SK-N-SH treated with all-trans-retinoic acid at 6 μM for 48 hours (cell line): Measurements from ENCODE around the gene PSAPL1.

Source experiments
- ATAC-seq: fragments of 200-7000 bp; cut with Tn5 transposase; 3 replicates; pipeline ENCODE4 v1.9.1; 2020; ENCODE audit warnings: mild to moderate bottlenecking, moderate library complexity
- ARNTL ChIP-seq: fragments of 450-650 bp; formaldehyde crosslinking; IDR thresholded peaks from 2 replicates; pipeline ENCODE4 v1.5.0; 2020; ENCODE audit warnings: low read depth, mild to moderate bottlenecking, moderate library complexity, borderline replicate concordance
- ESRRG ChIP-seq: fragments of 250-450 bp; sonication (Bioruptor Pico); IDR thresholded peaks from 2 replicates; pipeline ENCODE4 v1.6.1; 2021; ENCODE audit warnings: mild to moderate bottlenecking
- GLIS3 ChIP-seq: fragments of 250-450 bp; sonication (Bioruptor Pico); IDR thresholded peaks from 2 replicates; pipeline ENCODE4 v1.5.0; 2020; ENCODE audit warnings: mild to moderate bottlenecking, moderate library complexity
- ISL1 ChIP-seq: fragments of 250-450 bp; sonication (Bioruptor Pico); IDR thresholded peaks from 2 replicates; pipeline ENCODE4 v2.1.2; 2022; ENCODE audit warnings: mild to moderate bottlenecking, moderate library complexity
- OSR1 ChIP-seq: fragments of 250-450 bp; sonication (Bioruptor Pico); IDR thresholded peaks from 2 replicates; pipeline ENCODE4 v1.8.0; 2022; ENCODE audit warnings: moderate library complexity, mild to moderate bottlenecking, inconsistent platforms
- PPARA ChIP-seq: fragments of 250-450 bp; sonication (Bioruptor Pico); IDR thresholded peaks from 2 replicates; pipeline ENCODE4 v1.5.0; 2020; ENCODE audit warnings: mild to moderate bottlenecking, borderline replicate concordance
- RARB ChIP-seq: fragments of 250-450 bp; sonication (Bioruptor Pico); IDR thresholded peaks from 2 replicates; pipeline ENCODE4 v1.8.0; 2021; ENCODE audit warnings: mild to moderate bottlenecking, moderate library complexity
- SNAI2 ChIP-seq: fragments of 250-450 bp; sonication (Bioruptor Pico); IDR thresholded peaks from 2 replicates; pipeline ENCODE4 v1.5.0; 2020; ENCODE audit warnings: mild to moderate bottlenecking, moderate library complexity
- TCF4 ChIP-seq: fragments of 250-450 bp; sonication (Bioruptor Pico); IDR thresholded peaks from 2 replicates; pipeline ENCODE4 v1.8.0; 2021; ENCODE audit warnings: mild to moderate bottlenecking, moderate library complexity, borderline replicate concordance
- TOX ChIP-seq: fragments of 250-450 bp; sonication (Bioruptor Pico); IDR thresholded peaks from 2 replicates; pipeline ENCODE4 v1.8.0; 2021; ENCODE audit warnings: mild to moderate bottlenecking, moderate library complexity, borderline replicate concordance
- ZC3H10 ChIP-seq: fragments of 250-450 bp; sonication (Bioruptor Pico); IDR thresholded peaks from 2 replicates; pipeline ENCODE4 v1.5.1; 2021; ENCODE audit warnings: mild to moderate bottlenecking, moderate library complexity
- ZFP3 ChIP-seq: fragments of 250-450 bp; sonication (Bioruptor Pico); IDR thresholded peaks from 2 replicates; pipeline ENCODE4 v1.5.0; 2020; ENCODE audit warnings: mild to moderate bottlenecking, moderate library complexity
- ZFP30 ChIP-seq: fragments of 450-650 bp; formaldehyde crosslinking; IDR thresholded peaks from 2 replicates; pipeline ENCODE4 v1.5.0; 2022; ENCODE audit warnings: mild to moderate bottlenecking, moderate library complexity
- ZNF565 ChIP-seq: fragments of 450-650 bp; formaldehyde crosslinking; conservative IDR thresholded peaks from 2 replicates; pipeline ENCODE4 v1.5.0; 2020; ENCODE audit warnings: low read depth, mild to moderate bottlenecking, moderate library complexity
- ZNF70 ChIP-seq: fragments of 450-650 bp; formaldehyde crosslinking; IDR thresholded peaks from 2 replicates; pipeline ENCODE4 v1.5.0; 2020; ENCODE audit warnings: mild to moderate bottlenecking, moderate library complexity
- ZNF8 ChIP-seq: fragments of 450-650 bp; formaldehyde crosslinking; IDR thresholded peaks from 2 replicates; pipeline ENCODE4 v1.5.0; 2020; ENCODE audit warnings: mild to moderate bottlenecking, moderate library complexity
- TF ChIP-seq, protein P1 (sequence below): fragments of 250-450 bp; sonication (Bioruptor Pico); IDR thresholded peaks from 2 replicates; pipeline ENCODE4 v1.8.0; 2020; ENCODE audit warnings: mild to moderate bottlenecking, moderate library complexity, borderline replicate concordance
- TF ChIP-seq, protein P2 (sequence below): fragments of 250-450 bp; sonication (Bioruptor Pico); IDR thresholded peaks from 2 replicates; pipeline ENCODE4 v1.5.1; 2021; ENCODE audit warnings: mild to moderate bottlenecking, moderate library complexity
- TF ChIP-seq, protein P3 (sequence below): fragments of 250-450 bp; sonication (Bioruptor Pico); IDR thresholded peaks from 2 replicates; pipeline ENCODE4 v1.5.0; 2020; ENCODE audit warnings: mild to moderate bottlenecking, moderate library complexity
- TF ChIP-seq, protein P4 (sequence below): fragments of 250-450 bp; sonication (Bioruptor Pico); IDR thresholded peaks from 2 replicates; pipeline ENCODE4 v1.8.0; 2021; ENCODE audit warnings: low read depth, mild to moderate bottlenecking, moderate library complexity, borderline replicate concordance
- TF ChIP-seq, protein P5 (sequence below): fragments of 250-450 bp; sonication (Bioruptor Pico); IDR thresholded peaks from 2 replicates; pipeline ENCODE4 v1.5.1; 2020; ENCODE audit warnings: low read depth, mild to moderate bottlenecking, moderate library complexity

PSAPL1 gene

DNA sequence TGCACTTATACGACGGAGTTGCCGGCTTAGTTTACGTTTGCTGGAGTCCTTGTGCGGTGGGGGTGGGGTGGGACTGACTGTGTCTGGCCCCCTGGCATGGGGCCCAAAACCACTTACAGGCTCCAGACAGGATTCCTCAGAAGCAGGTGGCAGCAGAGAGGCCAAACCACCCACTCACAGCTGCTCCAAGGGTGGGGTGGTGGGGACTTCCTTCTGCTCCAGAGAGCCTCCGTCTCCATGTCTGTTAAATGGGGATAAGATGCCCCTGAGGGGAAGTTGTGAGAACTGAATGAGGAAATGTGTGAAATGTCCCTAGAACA lies 36.7 kb downstream of the PSAPL1 start:
- TF ChIP-seq RARB (CRISPR knock-in tag) (no peak), TCF4 (peak; percentile 47; the same call in 1 of the 2 replicates)
- TF ChIP-seq, protein P1, sequence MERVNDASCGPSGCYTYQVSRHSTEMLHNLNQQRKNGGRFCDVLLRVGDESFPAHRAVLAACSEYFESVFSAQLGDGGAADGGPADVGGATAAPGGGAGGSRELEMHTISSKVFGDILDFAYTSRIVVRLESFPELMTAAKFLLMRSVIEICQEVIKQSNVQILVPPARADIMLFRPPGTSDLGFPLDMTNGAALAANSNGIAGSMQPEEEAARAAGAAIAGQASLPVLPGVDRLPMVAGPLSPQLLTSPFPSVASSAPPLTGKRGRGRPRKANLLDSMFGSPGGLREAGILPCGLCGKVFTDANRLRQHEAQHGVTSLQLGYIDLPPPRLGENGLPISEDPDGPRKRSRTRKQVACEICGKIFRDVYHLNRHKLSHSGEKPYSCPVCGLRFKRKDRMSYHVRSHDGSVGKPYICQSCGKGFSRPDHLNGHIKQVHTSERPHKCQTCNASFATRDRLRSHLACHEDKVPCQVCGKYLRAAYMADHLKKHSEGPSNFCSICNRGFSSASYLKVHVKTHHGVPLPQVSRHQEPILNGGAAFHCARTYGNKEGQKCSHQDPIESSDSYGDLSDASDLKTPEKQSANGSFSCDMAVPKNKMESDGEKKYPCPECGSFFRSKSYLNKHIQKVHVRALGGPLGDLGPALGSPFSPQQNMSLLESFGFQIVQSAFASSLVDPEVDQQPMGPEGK (CRISPR knock-in tag): no peak
- TF ChIP-seq, all 23 proteins: peak for 1

DNA sequence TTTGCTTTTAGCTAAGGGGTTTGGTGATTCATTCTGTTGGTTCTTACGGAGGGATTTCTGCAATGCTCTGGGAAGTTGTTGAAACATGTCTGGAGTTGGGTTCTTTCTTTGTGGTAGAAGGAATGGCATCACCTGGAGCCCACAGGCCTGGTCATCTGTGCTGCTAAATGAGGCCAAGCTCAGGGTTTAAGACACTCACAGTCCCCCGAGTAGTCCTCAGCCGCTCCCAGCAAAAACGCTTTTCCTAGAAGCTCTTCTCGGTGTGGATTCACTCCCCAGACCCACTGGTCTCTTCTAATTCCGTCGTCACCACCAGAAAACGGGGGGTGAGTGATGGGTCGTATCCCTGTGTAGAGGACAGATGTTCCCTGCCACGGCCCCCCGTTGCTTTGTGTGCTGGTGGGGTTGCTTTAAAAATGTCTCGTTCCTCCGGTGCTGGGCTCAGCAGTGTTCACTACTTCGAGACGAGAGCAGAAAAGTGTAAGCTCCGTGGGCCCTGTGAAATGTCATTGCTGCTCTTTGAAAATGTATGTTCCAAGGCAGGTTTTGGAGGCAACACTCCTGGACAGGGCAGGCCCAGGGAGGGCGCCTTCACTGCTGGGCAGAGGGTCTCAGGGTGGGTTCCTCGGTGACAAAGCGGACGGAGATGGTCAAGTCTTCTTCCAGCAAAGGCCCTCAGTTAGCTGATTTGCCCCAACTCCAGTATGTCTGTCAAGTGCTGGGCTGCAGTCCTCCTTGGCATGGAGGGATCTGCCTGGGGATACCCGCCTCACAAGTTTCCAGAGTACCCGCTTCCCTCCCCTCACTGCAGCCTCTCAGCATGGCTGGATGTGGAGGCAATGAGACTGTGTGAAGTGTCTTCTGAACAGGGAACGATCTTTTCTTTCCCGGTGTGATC lies 37.3 kb downstream of the PSAPL1 start:
- TF ChIP-seq ESRRG (CRISPR knock-in tag) (no peak), ARNTL (CRISPR knock-in tag) (no peak), ZNF70 (no peak), RARB (CRISPR knock-in tag) (no peak), ZC3H10 (CRISPR knock-in tag) (no peak), ZFP30 (CRISPR knock-in tag) (no peak), ZFP3 (no peak), ZNF8 (CRISPR knock-in tag) (no peak), ZNF565 (CRISPR knock-in tag) (no peak), ISL1 (CRISPR knock-in tag) (no peak), TCF4 (no peak), PPARA (CRISPR knock-in tag) (no peak), TOX (CRISPR knock-in tag) (no peak), GLIS3 (CRISPR knock-in tag) (no peak)
- TF ChIP-seq, protein P2, sequence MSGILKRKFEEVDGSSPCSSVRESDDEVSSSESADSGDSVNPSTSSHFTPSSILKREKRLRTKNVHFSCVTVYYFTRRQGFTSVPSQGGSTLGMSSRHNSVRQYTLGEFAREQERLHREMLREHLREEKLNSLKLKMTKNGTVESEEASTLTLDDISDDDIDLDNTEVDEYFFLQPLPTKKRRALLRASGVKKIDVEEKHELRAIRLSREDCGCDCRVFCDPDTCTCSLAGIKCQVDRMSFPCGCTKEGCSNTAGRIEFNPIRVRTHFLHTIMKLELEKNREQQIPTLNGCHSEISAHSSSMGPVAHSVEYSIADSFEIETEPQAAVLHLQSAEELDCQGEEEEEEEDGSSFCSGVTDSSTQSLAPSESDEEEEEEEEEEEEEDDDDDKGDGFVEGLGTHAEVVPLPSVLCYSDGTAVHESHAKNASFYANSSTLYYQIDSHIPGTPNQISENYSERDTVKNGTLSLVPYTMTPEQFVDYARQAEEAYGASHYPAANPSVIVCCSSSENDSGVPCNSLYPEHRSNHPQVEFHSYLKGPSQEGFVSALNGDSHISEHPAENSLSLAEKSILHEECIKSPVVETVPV: no peak
- TF ChIP-seq, protein P3, sequence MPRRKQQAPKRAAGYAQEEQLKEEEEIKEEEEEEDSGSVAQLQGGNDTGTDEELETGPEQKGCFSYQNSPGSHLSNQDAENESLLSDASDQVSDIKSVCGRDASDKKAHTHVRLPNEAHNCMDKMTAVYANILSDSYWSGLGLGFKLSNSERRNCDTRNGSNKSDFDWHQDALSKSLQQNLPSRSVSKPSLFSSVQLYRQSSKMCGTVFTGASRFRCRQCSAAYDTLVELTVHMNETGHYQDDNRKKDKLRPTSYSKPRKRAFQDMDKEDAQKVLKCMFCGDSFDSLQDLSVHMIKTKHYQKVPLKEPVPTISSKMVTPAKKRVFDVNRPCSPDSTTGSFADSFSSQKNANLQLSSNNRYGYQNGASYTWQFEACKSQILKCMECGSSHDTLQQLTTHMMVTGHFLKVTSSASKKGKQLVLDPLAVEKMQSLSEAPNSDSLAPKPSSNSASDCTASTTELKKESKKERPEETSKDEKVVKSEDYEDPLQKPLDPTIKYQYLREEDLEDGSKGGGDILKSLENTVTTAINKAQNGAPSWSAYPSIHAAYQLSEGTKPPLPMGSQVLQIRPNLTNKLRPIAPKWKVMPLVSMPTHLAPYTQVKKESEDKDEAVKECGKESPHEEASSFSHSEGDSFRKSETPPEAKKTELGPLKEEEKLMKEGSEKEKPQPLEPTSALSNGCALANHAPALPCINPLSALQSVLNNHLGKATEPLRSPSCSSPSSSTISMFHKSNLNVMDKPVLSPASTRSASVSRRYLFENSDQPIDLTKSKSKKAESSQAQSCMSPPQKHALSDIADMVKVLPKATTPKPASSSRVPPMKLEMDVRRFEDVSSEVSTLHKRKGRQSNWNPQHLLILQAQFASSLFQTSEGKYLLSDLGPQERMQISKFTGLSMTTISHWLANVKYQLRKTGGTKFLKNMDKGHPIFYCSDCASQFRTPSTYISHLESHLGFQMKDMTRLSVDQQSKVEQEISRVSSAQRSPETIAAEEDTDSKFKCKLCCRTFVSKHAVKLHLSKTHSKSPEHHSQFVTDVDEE (CRISPR knock-in tag): no peak

More for the DNA sequence above, 36.7 kb downstream of the PSAPL1 start:
- ATAC-seq: peak; percentile 76

DNA sequence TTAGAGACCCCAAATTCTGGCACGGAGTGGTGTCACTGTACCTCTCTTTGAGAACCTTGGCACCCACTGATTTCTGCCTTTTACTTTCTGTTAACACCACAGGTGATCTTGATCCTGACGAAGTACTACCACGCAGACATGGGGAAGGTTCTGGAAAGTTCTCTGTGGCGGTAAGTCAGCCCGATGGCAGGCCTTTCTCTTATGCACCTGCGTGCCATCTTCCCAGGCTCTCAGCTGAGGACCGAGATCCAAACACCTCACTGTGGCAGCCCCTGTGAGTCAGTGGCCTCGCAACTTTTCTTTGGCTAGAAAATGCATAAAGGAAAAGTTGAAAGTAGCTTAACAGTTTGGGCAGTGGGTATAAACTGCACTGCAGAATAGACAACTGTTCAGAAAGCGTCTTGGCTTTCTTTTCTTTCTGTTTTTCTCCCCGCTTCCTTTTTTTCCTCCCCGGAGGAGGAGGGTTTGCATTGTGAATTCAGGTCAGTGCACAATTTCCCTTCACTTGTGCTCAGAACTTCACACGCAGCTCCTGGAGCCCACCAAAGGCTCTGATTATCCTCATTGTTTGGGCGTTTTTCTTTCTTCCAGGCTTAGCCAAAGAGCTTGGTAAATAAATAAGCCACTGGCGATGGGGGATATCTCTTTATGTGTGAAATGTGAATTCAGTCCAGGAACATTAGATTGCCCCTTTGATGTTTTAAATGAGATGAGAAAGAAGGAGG lies 38.4 kb downstream of the PSAPL1 start:
- no peak for TF ChIP-seq ZFP30 (CRISPR knock-in tag)
- no peak for TF ChIP-seq ESRRG (CRISPR knock-in tag)
- no peak for TF ChIP-seq ZNF70
- TF ChIP-seq, protein P4, sequence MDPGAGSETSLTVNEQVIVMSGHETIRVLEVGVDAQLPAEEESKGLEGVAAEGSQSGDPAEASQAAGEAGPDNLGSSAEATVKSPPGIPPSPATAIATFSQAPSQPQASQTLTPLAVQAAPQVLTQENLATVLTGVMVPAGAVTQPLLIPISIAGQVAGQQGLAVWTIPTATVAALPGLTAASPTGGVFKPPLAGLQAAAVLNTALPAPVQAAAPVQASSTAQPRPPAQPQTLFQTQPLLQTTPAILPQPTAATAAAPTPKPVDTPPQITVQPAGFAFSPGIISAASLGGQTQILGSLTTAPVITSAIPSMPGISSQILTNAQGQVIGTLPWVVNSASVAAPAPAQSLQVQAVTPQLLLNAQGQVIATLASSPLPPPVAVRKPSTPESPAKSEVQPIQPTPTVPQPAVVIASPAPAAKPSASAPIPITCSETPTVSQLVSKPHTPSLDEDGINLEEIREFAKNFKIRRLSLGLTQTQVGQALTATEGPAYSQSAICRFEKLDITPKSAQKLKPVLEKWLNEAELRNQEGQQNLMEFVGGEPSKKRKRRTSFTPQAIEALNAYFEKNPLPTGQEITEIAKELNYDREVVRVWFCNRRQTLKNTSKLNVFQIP (CRISPR knock-in tag): no peak
- no peak for TF ChIP-seq SNAI2
- no peak for TF ChIP-seq GLIS3 (CRISPR knock-in tag)
- no peak for TF ChIP-seq ISL1 (CRISPR knock-in tag)
- TF ChIP-seq, protein P3 (CRISPR knock-in tag): no peak
- no peak for TF ChIP-seq OSR1
- no peak for TF ChIP-seq ZC3H10 (CRISPR knock-in tag)
- TF ChIP-seq, protein P5, sequence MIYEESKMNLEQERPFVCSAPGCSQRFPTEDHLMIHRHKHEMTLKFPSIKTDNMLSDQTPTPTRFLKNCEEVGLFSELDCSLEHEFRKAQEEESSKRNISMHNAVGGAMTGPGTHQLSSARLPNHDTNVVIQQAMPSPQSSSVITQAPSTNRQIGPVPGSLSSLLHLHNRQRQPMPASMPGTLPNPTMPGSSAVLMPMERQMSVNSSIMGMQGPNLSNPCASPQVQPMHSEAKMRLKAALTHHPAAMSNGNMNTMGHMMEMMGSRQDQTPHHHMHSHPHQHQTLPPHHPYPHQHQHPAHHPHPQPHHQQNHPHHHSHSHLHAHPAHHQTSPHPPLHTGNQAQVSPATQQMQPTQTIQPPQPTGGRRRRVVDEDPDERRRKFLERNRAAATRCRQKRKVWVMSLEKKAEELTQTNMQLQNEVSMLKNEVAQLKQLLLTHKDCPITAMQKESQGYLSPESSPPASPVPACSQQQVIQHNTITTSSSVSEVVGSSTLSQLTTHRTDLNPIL (CRISPR knock-in tag): no peak
- TF ChIP-seq, protein P2: no peak
- TF ChIP-seq, all 23 proteins: peak for 0
- ATAC-seq: no peak

More for the DNA sequence above, 37.3 kb downstream of the PSAPL1 start:
- peak; percentile 72 for ATAC-seq
